ENCODE measurements around the gene LINC00237. TPM values are rescaled to one million over a fixed set of nuclear protein-coding genes. Genes with fewer than 3 reads are reported as not detected.

Gene LINC00237
- not detected for total RNA-seq

DNA sequence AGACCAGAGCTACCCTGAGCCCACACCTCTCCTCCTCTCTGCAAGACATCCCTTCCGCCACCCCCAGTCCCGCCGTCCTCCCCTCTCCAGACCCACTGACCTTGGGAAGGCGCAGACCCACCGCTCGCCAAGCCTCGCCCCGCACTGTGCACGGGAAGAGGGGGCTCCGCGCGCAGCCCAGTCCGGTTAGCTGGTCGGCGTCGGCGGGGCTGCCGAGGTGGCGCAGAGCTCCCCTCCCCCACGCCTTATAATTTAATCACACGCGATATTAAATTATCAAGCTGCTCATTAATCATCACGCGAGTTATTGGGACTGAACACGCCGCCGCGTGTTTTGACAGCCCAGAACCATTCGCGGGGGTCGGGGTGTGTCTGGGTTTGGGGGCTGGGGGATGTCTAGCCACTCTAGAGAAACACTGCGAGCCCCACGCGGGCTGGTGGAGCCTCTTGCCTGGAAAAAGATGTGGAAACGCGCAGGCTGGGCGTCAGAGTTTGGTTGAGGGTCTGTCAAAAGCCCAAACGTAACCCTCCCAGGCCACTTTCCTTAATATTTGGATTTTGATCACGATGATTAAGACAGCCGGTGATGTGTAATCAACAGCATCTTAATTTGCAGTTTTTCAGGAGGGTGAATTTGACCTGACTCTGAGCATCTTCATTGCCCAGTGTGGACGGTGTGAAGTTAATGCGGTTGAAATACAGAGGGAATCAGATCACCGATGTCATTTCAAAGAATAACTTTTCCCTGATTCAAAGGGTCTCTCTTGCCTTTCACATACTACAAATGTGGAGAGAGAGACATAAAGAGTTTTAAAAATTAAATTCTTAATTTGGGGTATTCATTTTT, at the start of gene LINC00237:
Gene LINC00237, minus strand, starts transcription at position 188 of the 847 bp plus-strand sequence.
- no peak within 1 kb of the TSS for H3K27ac ChIP-seq
- no peaks in the 10 kb centered on the region for H3K36me3 ChIP-seq
- no peak within 1 kb of the TSS for H3K4me3 ChIP-seq
- ATAC-seq (ENCODE audit: low FRiP score in 2 of 2) (no peak), DNase-seq (peak in 1 of 2 donors; percentile 68)
- H3K27me3 ChIP-seq, result peaks cover 1 to 52% (median 30%) of the 10 kb centered on the region in 4 donors
- H3K9me3 ChIP-seq, result no peaks in the 10 kb centered on the region
- peaks cover 21 to 37% (median 31%) of the 10 kb centered on the region in 4 donors for H3K4me1 ChIP-seq
- TF ChIP-seq, protein P1, sequence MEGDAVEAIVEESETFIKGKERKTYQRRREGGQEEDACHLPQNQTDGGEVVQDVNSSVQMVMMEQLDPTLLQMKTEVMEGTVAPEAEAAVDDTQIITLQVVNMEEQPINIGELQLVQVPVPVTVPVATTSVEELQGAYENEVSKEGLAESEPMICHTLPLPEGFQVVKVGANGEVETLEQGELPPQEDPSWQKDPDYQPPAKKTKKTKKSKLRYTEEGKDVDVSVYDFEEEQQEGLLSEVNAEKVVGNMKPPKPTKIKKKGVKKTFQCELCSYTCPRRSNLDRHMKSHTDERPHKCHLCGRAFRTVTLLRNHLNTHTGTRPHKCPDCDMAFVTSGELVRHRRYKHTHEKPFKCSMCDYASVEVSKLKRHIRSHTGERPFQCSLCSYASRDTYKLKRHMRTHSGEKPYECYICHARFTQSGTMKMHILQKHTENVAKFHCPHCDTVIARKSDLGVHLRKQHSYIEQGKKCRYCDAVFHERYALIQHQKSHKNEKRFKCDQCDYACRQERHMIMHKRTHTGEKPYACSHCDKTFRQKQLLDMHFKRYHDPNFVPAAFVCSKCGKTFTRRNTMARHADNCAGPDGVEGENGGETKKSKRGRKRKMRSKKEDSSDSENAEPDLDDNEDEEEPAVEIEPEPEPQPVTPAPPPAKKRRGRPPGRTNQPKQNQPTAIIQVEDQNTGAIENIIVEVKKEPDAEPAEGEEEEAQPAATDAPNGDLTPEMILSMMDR (IDR thresholded peaks at IDR 0.05), result no peak
- TF ChIP-seq POLR2AphosphoS5 (IDR thresholded peaks at IDR 0.05), result no peak
- no peak for TF ChIP-seq EP300 (IDR thresholded peaks at IDR 0.05)
- no peak for TF ChIP-seq POLR2A (IDR thresholded peaks at IDR 0.05)
- 9 to 11% methylated on average over 26 to 38 of the region's 43 CpGs for WGBS, 2 donors

DNA sequence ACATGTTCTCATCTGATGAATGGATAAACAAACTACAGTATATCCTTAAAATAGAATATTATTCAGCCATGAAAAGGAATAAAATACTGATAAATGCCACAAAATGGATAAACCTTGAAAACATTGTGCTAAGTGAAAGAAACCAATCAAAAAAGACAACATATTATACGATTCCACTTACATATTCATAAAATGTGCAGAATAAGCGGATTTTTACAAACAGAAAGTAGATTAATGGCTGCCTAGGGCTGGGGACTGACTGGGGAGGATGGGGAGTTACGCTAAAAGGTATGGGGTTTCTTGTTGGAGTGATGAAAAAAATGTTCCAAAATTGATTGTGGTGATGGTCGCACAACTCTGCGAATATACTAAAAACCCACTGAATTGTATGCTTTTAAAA, 49.1 kb upstream of the LINC00237 start:
- no peaks in the 10 kb centered on the region for H3K27me3 ChIP-seq
- H3K4me1 ChIP-seq, result no peaks in the 10 kb centered on the region
- H3K27ac ChIP-seq, result no peak overlapping the region
- H3K36me3 ChIP-seq, result no peaks in the 10 kb centered on the region
- no peak for DNase-seq
- H3K9me3 ChIP-seq, result no peaks in the 10 kb centered on the region
- no peak for ATAC-seq (ENCODE audit: low FRiP score in 2 of 2)
- no peak for TF ChIP-seq EP300 (IDR thresholded peaks at IDR 0.05)
- TF ChIP-seq POLR2AphosphoS5 (IDR thresholded peaks at IDR 0.05), result no peak
- TF ChIP-seq, protein P1 (IDR thresholded peaks at IDR 0.05), result no peak
- no peak for TF ChIP-seq POLR2A (IDR thresholded peaks at IDR 0.05)
- H3K4me3 ChIP-seq, result no peak overlapping the region
- WGBS, 2 donors, result 98% methylated on average over 5 of the region's 5 CpGs

DNA sequence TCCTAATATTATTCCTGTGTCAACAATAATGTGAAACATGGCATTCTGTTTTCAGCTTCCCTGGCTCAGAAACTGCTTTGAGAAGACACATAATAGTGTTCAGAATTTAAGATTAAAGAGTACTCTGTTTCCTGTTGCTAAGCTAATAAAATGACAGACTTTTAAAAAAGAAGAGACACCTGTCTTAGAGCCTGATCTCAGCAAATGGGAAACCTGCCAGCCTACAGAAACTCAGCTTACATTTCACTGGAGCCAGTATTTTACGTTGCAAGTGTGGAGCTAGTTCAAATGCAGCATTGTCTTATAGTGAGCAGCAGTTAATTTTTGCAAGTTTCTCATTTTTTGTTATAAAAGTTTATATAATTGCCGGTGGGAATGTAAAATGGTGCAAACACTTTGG, 48.5 kb upstream of the LINC00237 start:
- no peak overlapping the region for H3K27ac ChIP-seq
- H3K4me1 ChIP-seq, result no peaks in the 10 kb centered on the region
- no peaks in the 10 kb centered on the region for H3K9me3 ChIP-seq
- no peak for TF ChIP-seq POLR2A (IDR thresholded peaks at IDR 0.05)
- TF ChIP-seq, protein P1 (IDR thresholded peaks at IDR 0.05), result no peak
- no peak for TF ChIP-seq EP300 (IDR thresholded peaks at IDR 0.05)
- no peaks in the 10 kb centered on the region for H3K36me3 ChIP-seq
- 48 to 83% methylated on average over 2 of the region's 2 CpGs for WGBS, 2 donors
- DNase-seq (no peak), ATAC-seq (ENCODE audit: low FRiP score in 2 of 2) (no peak)
- H3K4me3 ChIP-seq, result no peak overlapping the region
- H3K27me3 ChIP-seq, result no peaks in the 10 kb centered on the region

DNA sequence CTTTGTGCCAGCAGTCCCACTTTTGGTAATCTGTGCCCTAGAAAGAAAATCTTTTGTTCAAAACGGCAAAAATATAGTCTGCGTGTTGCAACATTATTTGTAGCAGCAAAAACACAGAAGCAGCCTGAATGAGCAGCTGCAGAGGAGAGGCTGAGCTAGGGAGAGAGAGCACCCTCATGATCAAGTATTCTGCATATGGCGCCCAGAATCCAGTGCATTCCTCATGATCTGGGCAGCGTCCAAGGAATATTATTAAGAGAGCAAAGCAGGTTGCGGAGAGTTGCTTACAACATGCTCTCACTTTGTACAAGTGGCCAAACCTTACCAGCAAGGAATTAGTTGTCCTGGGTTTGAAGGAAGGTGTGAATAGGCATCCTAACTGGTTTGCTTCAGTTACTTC, 45.6 kb upstream of the LINC00237 start:
- H3K4me1 ChIP-seq, result no peaks in the 10 kb centered on the region
- ATAC-seq (ENCODE audit: low FRiP score in 2 of 2), result no peak
- WGBS, 2 donors, result 87 to 88% methylated on average over 5 of the region's 5 CpGs
- no peak overlapping the region for H3K4me3 ChIP-seq
- H3K27me3 ChIP-seq, result no peaks in the 10 kb centered on the region
- no peak for DNase-seq
- TF ChIP-seq POLR2A (IDR thresholded peaks at IDR 0.05) (no peak), EP300 (IDR thresholded peaks at IDR 0.05) (no peak), POLR2AphosphoS5 (IDR thresholded peaks at IDR 0.05) (no peak)
- TF ChIP-seq, protein P1 (IDR thresholded peaks at IDR 0.05), result no peak
- H3K27ac ChIP-seq, result no peak overlapping the region
- no peaks in the 10 kb centered on the region for H3K36me3 ChIP-seq
- H3K9me3 ChIP-seq, result no peaks in the 10 kb centered on the region

DNA sequence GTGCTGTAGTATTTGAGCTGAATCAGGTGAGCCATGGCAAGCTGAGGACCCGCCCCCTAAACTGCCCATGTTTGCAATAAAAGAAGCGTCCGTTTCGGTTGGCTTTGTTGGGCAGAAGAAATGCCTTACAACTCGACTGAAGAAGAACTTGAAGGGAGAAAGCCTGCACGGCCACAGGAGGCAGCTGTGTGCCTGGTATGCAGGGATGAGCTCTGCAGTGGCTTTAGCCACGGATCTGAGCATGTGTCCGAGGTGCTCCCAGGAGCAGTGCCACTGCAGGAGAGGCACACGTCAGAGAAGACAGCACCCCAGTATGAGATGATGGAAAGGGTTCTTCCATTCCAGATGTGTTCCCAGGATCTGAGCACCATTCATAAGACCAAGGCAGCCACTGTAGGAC, 43.2 kb upstream of the LINC00237 start:
- H3K27ac ChIP-seq, result no peak overlapping the region
- DNase-seq, result no peak
- peaks cover 0 to 7% (median 0%) of the 10 kb centered on the region in 4 donors for H3K36me3 ChIP-seq
- H3K4me3 ChIP-seq, result no peak overlapping the region
- TF ChIP-seq, protein P1 (IDR thresholded peaks at IDR 0.05), result no peak
- TF ChIP-seq POLR2AphosphoS5 (IDR thresholded peaks at IDR 0.05) (no peak), POLR2A (IDR thresholded peaks at IDR 0.05) (no peak), EP300 (IDR thresholded peaks at IDR 0.05) (no peak)
- no peak for ATAC-seq (ENCODE audit: low FRiP score in 2 of 2)
- no peaks in the 10 kb centered on the region for H3K27me3 ChIP-seq
- 90 to 92% methylated on average over 9 of the region's 9 CpGs for WGBS, 2 donors
- H3K4me1 ChIP-seq, result no peaks in the 10 kb centered on the region
- no peaks in the 10 kb centered on the region for H3K9me3 ChIP-seq
